ENCODE data around the gene UNC5B. TPM values are rescaled to one million over a fixed set of nuclear protein-coding genes. Genes with fewer than 3 reads are reported as not detected.

Gene UNC5B
- total RNA-seq, 1 experiment from 2014 or later, result 49.6 TPM

GRCh38 chr10:71233482-71233892 lies 21.1 kb downstream of the UNC5B start:
- DNase-seq (ENCODE audit: low spot score) (no peak), ATAC-seq (no peak)
- Mint-ChIP-seq H3K9me3 (no peaks in the 10 kb centered on the region), H3K36me3 (no peaks in the 10 kb centered on the region), H3K4me3 (no peak overlapping the region), H3K27me3 (ENCODE audit: low read depth) (no peaks in the 10 kb centered on the region), H3K27ac (no peak overlapping the region), H3K4me1 (peaks cover 79% of the 10 kb centered on the region)
- TF ChIP-seq FOXJ3 (CRISPR knock-in tag; IDR thresholded peaks at IDR 0.05; ENCODE audit: borderline replicate concordance), result no peak
- TF ChIP-seq NR1H2 (CRISPR knock-in tag; IDR thresholded peaks at IDR 0.05), result no peak
- TF ChIP-seq ETV6 (CRISPR knock-in tag; IDR thresholded peaks at IDR 0.05), result no peak
- no peak for TF ChIP-seq ZNF281 (CRISPR knock-in tag; IDR thresholded peaks at IDR 0.05)
- no peak for TF ChIP-seq TEAD4 (CRISPR knock-in tag; IDR thresholded peaks at IDR 0.05)
- no peak for TF ChIP-seq CTCF (IDR thresholded peaks at IDR 0.05)
- TF ChIP-seq RELA (CRISPR knock-in tag; IDR thresholded peaks at IDR 0.05; ENCODE audit: borderline replicate concordance), result no peak
- TF ChIP-seq ZSCAN18 (CRISPR knock-in tag; IDR thresholded peaks at IDR 0.05), result no peak
- no peak for TF ChIP-seq ATF1 (CRISPR knock-in tag; IDR thresholded peaks at IDR 0.05)
- TF ChIP-seq STAT6 (CRISPR knock-in tag; conservative IDR thresholded peaks at IDR 0.05; ENCODE audit: low read depth), result no peak
- no peak for TF ChIP-seq JUN (CRISPR knock-in tag; IDR thresholded peaks at IDR 0.05)
- TF ChIP-seq AR (CRISPR knock-in tag; IDR thresholded peaks at IDR 0.05), result no peak
- POLR2A ChIA-PET, result no interaction called here
- CTCF ChIA-PET, result interaction anchor here (1.2 to 3.5 kb wide), 6 partner anchors 10 to 330 kb away, joined by 3 to 13 read pairs (median 8); no protein-coding TSS in a partner anchor

Data from WTC11 (cell line).